HEK293T (cell line): ENCODE data around the gene TMX1.

Source experiments
- ARNT ChIP-seq: fragments of 450-650 bp; IDR thresholded peaks from 2 replicates; pipeline ENCODE4 v1.6.1; 2017; ENCODE audit warnings: mild to moderate bottlenecking
- BHLHE40 ChIP-seq: fragments of 450-650 bp; IDR thresholded peaks from 2 replicates; pipeline ENCODE4 v1.6.1; 2016; ENCODE audit warnings: mild to moderate bottlenecking, moderate library complexity, borderline replicate concordance
- ELF4 ChIP-seq: fragments of 450-650 bp; IDR thresholded peaks from 2 replicates; pipeline ENCODE4 v1.6.1; 2017; ENCODE audit warnings: antibody characterized with exemption
- FOXK2 ChIP-seq: fragments of 450-650 bp; IDR thresholded peaks from 2 replicates; pipeline ENCODE4 v1.6.1; 2016; ENCODE audit warnings: mild to moderate bottlenecking
- L3MBTL2 ChIP-seq: fragments of 450-650 bp; conservative IDR thresholded peaks from 2 replicates; pipeline ENCODE4 v1.6.1; 2016; ENCODE audit warnings: mild to moderate bottlenecking
- LEF1 ChIP-seq: fragments of 450-650 bp; IDR thresholded peaks from 2 replicates; pipeline ENCODE4 v1.6.1; 2017; ENCODE audit warnings: mild to moderate bottlenecking, borderline replicate concordance
- PKNOX1 ChIP-seq: fragments of 450-650 bp; IDR thresholded peaks from 2 replicates; pipeline ENCODE4 v1.6.1; 2016
- SP1 ChIP-seq: fragments of 450-650 bp; IDR thresholded peaks from 2 replicates; pipeline ENCODE4 v1.6.1; 2017
- SUZ12 ChIP-seq: fragments of 450-650 bp; IDR thresholded peaks from 2 replicates; pipeline ENCODE4 v1.6.1; 2016; ENCODE audit warnings: mild to moderate bottlenecking
- TARDBP ChIP-seq: fragments of 450-650 bp; IDR thresholded peaks from 2 replicates; pipeline ENCODE4 v1.6.1; 2016
- ZNF384 ChIP-seq: fragments of 450-650 bp; IDR thresholded peaks from 2 replicates; pipeline ENCODE4 v1.6.1; 2016

GRCh38 chr14:51244591-51244990, 4.5 kb downstream of the TMX1 start:
- TF ChIP-seq FOXK2 = no peak
- TF ChIP-seq SP1 = no peak
- TF ChIP-seq TARDBP = no peak
- TF ChIP-seq LEF1 = no peak
- no peak for TF ChIP-seq ARNT
- TF ChIP-seq BHLHE40 = no peak
- TF ChIP-seq ZNF384 = no peak
- no peak for TF ChIP-seq ELF4
- TF ChIP-seq PKNOX1 = no peak
- TF ChIP-seq SUZ12 = no peak
- TF ChIP-seq L3MBTL2 = no peak
